ENCODE data around the gene PLCG2.
"Not testable (repeated sequence)": the region's sequence is repeated elsewhere in the genome, so short reads cannot be mapped to it uniquely, and the experiment has no call there.

PLCG2 gene

DNA sequence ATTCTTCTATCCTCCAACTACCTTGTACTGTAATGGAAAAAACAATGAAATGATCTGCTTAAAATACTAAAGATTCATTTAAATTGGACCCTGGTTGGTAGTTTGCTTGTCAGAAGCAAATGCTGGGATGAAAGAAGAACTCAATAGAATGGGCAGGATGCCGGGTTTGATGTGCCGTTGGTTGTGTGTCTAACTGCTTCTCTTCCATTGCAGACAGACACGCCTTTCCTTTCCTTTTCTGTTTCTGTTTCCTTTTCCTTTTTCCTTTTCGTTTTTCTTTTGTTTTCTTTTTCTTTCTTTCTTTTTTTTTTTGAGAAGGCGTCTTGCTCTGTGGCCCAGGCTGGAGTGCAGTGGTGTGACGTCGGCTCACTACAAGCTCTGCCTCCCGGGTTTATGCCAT is 64.6 kb downstream of the PLCG2 start:
- DNase-seq (ENCODE audit: low spot score), result no peak

DNA sequence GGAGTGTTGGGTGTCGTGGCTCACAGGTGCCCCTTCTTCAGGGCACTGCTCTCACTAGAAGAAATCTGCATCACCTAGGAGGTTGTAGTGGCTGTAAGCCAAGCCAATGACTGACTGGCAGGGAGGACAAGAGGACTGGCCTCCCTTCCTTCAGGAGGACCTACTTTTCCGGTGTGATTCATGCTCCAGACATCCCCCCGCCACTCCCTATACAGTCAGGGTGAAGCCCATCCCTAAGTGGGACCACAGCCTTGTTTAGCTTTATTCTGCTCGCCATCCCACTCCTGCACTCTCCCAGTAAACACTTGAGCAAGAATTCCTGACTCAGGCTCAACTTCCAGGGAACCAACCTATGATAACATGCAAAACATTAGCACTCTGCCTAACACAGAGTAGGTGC is 67.0 kb downstream of the PLCG2 start:
- no peak for DNase-seq (ENCODE audit: low spot score)

DNA sequence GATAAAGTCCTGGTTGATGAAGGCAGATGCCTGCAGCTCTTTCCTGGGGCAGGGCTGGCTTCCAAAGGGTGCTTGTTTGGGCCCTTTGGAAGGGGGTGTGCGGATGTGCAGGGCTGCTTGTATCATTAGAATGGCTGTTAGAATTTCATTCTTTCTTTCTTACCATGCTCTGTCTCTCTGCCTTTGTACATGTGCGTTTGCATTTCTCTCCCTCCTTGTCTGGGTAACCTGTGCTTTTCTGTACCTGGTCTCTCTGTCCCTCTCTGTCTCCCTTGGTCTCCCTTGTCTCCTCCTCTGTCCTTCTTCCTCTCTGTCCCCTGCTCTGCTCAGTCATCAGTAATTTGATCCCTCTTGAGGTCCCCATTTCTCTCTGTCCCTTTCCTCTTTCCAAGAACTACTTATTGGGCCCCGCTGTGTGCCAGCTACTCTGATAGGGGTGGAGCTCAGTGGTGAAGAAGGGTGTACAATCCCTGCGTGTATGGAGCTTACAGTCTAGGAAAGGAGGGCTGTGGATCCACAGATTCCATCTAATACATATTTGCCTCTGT is 69.3 kb downstream of the PLCG2 start:
- DNase-seq (ENCODE audit: low spot score), result no peak

DNA sequence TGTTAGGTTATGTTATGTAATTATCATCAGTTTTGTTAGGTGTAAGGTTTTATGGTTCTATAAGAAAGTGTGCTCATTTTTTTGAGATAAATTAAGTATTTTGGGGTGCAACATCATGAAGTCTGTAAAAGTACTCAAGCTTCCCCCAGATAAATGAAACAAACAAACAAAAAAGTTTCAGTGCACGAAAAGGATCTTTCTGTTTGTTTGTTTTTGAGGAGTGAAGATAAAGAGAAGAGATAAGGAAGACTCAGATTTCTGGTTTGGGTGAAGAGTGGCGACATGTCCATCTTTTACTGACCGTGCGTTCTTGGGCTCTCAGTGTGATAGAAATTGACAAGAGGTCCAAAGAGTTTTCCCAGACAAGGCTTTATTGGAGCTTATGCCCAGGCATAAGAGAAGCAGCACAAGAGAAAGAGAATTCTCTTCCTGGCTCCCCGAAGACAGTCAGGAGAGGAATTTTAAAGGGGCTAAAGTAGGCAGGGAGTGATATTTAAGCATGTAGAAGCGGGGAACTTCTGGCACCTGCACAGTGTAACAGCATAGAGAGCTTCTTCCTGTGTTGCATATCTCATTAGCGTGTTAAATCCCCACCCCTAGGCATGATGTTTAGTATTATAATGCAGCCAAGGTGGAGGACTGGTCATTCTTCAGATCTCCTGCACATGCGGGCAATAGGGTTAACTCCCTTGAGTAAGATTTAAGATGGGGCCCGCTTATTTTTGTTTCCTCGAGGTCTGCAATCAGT is 71.3 kb downstream of the PLCG2 start:
- no peak for DNase-seq (ENCODE audit: low spot score)

DNA sequence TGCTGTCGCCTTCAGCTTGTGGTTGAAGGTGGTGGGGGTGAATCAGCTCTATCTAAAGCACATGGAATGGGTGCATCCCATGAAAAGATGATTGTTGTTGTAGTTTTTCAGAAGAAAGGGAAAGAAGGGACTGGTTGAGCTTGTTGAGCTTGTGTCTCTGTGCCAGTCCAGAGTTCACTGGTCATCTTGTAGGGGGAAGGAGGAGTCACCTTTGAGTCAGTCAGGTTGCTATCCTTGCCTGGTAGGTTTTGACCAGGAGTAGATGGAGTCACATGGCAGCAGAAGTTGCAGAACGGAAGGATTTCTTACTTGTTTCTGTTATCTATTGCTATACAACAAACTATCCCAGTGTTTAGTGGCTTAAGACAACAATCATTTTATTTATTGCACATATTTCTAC is 73.3 kb downstream of the PLCG2 start:
- DNase-seq (ENCODE audit: low spot score), result no peak

DNA sequence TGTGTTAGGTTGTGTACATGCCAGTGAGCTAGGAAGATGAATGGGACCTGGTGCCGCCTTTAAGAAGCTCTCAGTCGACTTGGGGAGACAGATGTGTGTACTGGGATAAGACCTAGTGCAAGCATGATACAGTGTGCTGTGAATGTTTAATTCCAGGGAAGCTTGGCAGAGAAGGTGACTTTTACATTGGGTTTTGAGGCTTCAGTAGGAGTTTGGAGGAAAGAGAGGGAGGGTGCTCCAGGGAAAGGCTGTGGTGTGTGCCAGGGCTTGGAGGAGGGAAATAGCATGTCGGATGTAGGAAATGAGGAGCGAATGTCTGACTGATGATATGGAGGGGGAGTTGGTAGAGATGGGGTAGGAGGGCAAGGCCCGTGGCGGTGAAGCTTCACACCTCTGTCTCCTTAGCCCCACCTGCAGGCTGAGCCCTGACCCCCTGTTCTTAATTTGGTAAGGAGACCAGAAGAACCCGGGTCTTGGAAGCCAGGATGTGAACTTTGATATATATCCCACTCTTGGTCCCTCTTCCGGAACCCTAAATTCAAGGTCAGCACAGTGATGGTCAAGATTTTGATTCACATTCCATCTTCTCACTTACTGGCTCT is 76.6 kb downstream of the PLCG2 start:
- no peak for DNase-seq (ENCODE audit: low spot score)

DNA sequence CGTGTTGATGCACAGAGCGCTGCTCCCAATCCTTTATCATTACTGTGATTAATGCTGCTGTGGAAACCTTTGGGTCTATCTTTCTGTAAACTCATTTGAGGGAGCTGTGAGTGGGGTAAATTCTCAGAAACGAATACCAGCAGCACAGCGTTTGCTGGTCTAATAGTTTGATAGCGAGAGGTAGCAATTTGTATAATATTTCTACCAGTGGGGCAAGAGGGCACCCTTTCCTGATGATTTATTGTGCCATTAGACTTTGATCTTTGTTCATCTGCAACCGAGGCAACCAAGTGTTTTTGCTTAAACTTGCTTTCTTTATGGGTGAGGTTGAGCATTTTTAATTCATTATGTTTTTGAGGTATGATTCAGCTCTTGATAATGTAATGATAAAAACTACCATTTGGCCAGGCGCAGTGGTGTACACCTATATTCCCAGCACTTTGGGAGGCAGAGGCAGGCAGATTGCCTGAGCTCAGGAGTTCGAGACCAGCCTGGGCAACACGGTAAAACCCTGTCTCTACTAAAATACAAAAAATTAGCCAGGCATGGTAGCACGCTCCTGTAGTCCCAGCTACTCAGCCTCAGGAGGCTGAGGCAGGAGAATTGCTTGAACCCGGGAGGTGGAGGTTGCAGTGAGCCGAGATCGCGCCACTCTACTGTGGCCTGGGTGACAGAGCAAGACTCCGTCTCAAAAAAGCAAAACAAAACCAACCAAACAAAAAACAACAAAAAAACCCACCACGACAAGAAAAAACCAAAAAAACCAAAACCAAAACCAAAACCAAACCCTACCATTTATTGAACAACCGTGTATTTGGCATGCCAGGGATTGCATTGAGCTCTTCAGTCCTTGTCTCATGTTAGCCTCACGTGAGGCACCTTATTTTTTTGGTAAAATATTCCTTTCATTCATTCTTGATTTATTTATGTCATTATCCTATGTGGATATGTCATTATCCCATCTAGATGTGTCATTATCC is 81.5 kb downstream of the PLCG2 start:
- DNase-seq (ENCODE audit: low spot score), result no peak

DNA sequence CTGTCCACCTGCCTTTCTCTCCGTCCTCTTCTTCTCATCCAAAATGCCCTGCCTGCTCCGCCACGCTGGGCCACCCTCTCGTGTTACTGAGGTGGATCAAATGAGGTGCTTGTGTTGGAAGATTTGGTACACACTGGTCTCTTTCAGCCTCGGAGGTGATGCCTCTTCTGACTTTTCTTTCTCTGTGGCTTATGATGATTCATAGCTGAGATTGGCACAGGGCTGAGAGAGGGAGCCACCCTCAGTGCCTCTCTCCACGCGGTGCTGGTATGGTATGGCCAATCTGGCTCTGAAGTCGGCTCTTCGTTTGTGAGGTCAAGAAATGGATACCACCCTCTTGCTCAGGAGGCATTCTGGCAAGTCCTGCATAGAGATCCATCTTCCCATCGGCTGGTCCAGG is 82.4 kb downstream of the PLCG2 start:
- no peak for DNase-seq (ENCODE audit: low spot score)

DNA sequence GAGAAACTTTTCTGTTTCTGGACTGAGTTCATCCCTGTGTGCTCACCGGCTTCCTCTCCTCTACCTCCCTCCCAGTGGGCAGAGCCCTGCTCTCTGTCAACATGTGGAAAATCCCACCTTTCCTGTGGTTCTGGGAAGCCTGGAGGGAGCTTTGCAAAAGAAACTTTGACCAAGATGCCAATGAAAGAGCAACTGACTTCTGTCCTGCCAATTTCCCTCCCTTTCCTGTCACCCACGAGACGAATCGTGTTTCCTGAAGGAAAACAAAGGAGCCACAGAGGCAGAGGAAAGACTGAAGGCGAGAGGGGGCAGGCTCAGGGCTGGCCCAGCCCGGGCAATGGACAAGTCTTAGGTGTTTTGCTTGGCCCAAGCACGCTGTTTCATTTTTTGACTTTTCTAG is 82.8 kb downstream of the PLCG2 start:
- no peak for DNase-seq (ENCODE audit: low spot score)

DNA sequence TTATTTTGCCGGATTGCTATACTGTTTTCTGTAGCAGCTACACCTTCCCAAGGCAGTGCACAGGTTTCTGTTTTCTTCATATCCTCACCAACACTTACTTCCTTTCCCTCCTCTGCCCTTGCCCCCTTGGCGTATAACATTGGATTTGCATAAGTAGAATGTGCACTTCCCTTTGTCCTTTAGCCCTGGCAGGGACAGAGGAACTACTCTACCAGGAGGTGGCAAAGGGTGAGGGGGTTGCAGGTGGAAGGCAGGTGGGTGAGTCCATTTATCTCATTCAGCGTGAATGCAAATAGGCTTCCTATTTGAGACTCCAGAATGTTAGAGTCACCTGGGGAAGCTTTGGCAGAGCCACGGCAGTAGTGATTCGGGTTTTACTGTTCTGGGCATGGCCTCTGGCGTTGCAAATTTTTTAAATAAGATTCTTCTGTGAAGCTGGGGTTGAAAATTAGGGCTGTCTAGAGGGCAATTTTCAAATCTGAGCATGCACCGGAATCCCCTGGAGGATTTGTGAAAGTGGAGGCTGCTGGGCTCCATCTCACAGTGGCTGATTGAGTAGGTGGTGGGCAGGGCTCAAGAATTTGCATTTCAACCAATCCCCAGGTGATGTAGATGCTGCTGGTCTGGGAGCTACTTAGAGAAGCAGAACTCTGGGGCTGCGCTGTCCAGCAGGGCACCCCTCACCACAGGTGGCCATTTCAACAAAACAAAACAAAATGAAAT is 84.7 kb downstream of the PLCG2 start:
- DNase-seq (ENCODE audit: low spot score), result no peak

DNA sequence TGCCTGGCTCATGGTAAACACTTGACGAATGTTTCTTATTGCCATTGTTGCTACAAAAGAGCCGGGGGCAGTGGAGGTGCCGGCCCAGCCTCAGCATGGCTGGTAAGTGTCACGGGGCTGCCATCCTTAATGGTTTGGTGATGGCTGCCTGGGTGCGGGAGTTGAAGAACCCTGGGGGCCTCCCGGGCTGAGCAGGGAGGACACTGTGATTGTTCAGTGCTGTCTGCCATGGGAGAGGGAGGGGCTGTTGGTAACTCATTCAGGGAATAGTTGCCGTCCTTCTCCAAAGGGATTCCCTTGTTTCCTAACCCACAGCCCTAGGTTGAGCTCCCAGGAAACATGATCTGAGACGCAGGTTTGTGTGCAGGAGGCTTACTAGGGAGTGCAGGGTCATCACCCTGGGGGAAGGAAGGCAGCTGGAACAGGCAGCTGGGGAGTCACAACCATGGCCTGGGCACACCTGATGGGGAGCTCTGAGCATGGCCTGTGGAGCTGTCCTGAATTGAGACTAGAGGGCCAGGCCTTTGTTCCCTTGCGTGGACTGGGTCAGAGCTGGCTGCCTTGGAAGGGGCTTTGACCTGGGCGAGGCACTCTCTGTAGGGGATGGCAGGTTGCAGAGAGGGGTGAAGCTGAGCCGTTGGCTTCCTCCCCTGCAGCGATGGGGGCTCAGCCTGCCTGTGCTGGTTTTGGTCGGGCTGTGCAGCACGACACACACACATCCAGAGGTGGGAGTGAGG is 85.7 kb downstream of the PLCG2 start:
- no peak for DNase-seq (ENCODE audit: low spot score)

DNA sequence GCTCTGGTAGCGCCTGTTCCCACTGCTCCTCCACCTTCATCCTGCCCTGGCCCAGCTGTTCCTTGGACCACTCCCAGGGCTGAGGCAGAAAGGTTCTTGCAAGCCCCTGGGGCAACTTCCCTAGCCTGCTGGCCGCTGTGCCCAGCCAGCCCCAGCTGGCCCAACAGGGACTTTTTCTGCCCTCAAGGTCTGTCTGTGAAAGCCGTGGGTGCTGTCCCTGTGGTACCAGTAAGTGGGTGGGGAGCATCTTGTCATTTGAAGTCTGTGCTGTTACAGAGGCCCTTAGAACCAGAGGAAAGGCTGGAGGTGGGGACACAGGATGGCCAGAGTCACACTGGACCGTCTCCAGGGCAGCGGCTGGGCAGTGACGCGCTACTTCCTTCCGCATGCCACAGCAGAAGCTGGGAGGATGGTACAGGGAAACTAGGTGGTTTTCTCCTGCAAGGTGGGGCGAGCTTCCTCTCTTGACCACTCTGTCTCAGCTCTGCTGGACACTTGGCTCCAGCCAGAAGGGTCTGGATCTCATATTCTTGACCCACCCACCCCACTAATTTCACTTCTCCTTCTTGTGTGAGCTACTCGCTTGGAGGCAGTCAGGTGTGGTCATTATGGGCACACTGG is 87.8 kb downstream of the PLCG2 start:
- no peak for DNase-seq (ENCODE audit: low spot score)

DNA sequence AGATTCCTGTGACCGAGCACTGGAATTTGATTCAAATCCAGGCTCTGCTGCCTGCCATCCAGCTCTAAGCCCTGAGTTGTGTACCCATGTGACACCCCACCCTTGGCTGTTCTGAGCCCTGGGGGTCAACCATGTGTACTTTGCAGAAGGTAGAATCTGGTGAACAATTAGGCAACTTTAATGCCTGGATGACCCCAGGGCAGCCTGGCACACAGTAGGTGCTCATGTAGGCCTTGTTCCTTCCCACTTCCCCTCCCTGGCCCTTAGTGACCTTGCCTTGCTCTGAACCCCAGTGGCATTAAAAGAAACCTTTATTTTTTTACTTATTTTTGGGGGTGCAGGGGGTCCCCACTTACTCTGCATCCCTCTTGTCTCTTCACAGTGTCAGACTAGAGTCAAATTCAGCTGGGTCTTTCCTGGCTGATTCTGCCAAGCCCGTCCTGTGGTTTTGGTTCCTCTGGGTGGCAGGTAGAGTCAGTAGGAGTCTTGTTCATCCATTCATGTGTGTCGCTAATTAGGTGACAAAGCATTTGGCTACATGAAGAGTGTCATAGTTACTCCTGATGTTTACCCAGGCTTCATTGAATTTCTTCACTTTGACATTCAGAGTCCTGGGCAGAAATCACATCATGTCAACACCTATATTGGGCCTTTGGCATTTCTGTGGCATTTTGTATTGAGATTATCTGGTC is 89.1 kb downstream of the PLCG2 start:
- DNase-seq (ENCODE audit: low spot score), result no peak

DNA sequence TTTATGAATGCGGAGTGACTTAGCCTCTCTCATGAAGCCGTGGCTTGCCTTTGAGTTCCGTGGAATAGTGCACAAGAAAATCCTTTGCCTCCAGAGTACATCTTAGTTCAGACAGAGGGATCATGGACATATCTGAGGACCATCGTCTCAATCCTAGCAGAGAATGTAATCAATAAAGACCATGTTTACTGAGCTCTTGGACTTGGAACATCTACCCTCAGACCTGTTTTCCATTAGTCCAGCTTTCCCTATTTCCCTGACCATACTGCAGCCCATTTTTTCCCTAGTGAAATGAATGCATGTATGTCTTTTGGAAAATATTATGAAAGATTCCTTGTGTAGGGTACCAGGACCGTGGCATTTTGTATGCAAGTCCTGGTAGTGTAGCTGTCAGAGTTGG is 90.2 kb downstream of the PLCG2 start:
- no peak for DNase-seq (ENCODE audit: low spot score)

DNA sequence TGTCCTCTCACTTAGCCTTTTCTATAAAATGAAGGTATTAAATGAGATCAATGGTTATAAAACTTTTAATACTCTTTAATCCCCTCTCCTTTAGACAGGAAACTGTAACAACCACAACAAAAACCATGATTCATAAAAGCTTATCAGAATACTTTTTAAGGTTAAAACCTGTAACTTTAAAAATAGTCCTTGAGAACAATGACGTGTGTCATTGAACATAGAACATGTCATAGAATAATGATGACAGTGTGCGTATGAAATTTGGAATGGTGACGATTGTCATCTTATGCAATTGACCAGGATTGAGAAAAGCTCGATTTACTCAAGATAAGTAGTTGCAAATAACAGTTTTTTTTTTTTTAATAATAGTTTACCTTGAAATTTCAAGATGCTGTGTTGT is 94.1 kb downstream of the PLCG2 start:
- DNase-seq (ENCODE audit: low spot score), result no peak

DNA sequence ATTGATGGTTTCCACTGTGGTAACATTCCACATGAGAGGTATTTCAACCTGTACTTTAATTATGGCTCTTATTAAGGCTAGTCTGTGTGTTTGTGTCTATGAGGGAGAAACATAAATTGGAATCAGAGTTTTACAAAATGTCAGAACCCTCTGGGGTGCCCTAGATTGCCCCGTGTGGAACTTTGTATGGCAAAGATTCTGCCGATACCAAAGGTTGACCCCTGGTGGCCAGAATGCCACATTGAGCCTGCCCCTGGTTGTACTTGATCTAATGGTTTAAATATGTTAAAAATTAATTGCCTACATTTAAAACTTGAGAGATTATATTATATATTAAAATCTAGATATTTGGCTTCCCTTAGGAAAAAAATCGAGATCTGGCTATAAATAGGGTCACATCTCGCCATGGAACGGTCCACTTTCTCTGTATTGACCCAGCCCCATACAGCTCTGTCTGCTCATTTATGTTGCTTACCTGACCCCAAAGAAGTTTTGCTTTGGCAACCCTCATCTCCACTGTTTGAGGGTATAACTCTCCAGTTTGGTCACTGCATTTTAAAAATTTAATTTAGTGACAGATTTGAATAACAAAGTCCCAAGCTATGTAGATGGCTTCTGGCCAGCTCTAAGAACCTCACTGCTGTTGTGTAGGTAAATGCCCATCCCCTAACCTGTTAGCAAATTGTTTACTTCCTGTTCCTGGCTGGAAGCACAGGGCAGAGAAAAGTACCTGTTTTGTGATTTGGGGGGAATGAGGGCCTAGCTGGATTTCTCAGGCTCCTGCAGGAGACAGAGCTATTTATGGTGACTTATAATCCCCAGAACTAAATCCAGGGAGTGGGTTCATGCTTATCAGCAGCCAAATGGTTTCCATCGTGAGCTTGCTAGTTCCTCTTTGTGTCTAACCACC is 95.0 kb downstream of the PLCG2 start:
- peak; percentile 63 for DNase-seq (ENCODE audit: low spot score)

DNA sequence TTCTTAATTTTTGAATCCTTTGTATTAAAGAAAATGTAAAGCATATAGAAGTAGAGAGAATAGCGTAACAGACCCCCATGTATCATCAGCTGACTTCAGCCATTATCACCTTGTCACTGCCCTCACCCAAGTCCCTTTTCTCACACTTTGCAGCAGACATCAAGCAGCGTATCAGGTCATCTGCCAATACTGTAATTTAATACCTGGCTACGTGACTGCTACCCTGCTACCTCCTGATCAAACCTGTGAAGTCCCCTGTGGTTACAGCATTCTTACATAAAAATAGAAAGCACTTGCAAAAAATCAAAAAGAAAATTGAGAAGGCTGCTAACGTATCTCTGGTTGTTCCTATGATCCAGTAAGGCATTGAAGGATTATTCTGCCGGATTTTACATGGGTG is 96.4 kb downstream of the PLCG2 start:
- no peak for DNase-seq (ENCODE audit: low spot score)

DNA sequence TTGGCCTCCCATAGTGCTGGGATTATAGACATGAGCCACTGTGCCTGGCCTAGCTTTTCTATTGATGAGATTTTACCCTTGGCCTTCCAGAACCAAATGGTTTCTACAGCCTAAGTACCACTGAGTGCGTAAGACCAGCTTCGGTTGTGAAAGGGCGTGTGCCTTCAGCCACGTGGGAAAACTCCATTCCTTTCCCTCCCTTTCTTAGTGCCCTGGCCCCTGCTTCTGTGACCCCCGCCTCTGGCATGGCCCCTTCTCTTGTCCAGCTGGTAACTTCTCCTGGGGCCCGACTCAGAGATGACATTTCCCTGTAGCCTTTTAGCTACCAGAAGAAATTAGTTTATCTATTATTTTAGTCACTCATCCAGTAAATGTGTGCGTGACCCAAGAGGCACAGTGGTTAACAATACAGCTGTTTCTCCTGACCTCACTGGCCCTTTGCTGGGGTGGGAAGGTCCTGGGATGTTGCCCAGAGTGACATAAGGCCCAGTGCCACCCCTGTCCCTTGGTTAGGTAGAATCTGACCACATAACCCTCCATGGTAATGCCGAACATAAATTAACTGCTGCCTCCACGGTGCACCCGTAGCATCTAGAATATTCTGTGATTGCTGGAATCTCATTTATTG is 97.3 kb downstream of the PLCG2 start:
- DNase-seq (ENCODE audit: low spot score), result no peak

DNA sequence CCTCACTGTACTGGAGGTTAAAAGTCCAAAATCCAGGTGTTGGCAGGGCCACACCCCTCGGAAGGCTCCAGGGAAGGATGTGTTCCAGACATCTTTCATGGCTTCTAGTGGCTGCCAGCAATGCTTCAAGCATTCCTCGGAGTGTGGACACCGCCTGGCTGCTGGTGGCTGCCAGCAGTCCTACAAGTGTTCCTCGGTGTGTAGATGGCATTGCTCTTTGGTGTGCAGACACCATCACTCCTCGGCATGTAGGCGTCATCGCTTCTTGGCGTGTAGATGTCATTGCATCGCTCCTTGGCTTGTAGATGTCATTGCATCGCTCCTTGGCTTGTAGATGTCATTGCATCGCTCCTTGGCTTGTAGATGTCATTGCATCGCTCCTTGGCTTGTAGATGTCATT is 98.4 kb downstream of the PLCG2 start:
- DNase-seq (ENCODE audit: low spot score), result not testable (repeated sequence)
